GM19397 (cell line): ENCODE measurements around the gene GRK4.
"Not testable (repeated sequence)": the region's sequence is repeated elsewhere in the genome, so short reads cannot be mapped to it uniquely, and the experiment has no call there.

Source experiments
- ATAC-seq: cut with Tn5 transposase; IDR thresholded peaks from one replicate; pipeline ENCODE4 v1.9.1; 2021; ENCODE audit warnings: mild to moderate bottlenecking, moderate library complexity; ENCODE audit not compliant: unreplicated experiment

The GRK4 gene

GRCh38 chr4:2955186-2956044 lies 8.0 kb upstream of the GRK4 start:
- ATAC-seq = not testable (repeated sequence)

DNA sequence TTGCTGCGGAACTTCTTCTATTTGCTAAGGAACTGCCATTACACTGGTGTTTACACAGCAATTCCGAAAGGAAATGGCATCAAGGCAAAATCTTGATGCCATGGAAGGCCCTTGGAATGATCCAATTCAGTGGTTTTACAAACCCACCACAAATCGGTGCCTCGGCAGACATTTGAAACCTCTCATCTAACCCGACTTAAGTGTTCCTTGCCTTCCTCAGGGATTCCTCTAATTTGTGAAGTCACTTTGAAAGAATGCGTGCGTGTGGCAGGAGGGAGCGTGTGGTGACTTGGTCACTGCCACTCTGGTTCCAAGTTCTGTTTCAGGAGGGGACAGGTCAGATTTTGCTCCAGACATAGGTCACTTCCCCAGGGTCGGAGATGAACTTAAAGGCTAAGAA lies 4.9 kb upstream of the GRK4 start:
- ATAC-seq = no peak

DNA sequence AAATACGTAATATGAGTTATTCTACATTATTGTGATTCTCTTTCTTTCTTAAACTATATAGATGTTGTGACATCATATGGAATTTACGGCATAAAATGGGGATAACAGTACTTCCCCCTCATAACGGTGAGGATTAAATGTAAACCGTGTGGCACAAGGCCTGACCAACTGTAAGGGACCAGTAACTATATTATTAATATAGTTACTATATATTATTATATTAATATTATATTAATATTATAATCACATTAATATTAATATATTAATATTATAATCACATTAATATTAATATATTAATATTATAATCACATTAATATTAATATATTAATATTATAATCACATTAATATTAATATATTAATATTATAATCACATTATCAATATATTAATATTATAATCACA lies 2.9 kb upstream of the GRK4 start:
- ATAC-seq = not testable (repeated sequence)

DNA sequence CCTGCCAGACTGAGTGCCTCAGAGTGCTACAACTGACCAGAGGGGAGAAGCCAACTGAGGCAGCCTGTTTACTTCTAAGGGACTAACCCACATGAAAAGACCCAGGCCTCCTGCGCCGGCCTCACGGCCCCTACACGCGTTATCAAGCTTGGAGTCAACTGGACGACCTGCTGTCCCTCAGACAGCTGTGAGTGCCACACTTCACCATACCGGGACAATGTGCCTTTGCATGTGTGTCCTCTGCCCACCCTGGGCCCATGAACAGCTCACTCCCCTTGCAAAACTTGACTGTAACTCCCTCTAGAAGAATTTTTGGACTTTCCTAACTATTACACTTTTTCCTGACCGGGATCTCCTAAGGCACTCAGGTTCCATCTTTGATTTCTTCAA lies 2.0 kb upstream of the GRK4 start:
- ATAC-seq = no peak

- no peak for ATAC-seq
Observed at GRCh38 chr4:2961811-2962441, 1.4 kb upstream of the GRK4 start.

DNA sequence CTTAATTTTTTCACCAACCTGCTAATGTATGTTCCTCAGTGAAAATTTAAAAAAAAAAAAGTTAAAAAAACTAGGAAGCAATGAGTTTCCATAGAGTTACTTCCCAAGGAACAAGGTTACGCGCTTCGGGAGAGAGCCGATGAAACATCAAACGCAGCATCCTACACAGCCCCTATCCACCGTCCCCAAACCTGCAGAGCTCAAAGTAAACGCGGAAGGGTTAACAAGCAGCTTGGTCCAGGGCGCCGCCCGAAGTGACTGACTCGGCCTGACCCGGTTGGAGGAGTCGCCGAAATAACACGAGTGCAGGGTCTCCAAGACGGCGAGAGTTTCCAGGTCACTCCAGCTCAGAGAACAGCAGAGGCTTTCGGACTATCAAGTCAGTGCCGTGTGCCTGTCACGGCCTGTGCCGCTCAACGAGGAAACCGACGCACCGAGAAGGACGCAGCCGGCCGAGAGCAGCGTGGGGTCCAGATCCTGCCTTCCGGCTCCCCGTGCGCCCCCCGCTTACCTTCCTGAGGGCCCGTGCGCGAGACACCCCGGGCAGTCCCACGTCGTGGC lies 677 bp upstream of the GRK4 start:
- ATAC-seq = peak; percentile 33

- ATAC-seq = no peak
Observed at GRCh38 chr4:2963966-2964471, 648 bp downstream of the GRK4 start.

GRCh38 chr4:2964706-2965258 lies 1.4 kb downstream of the GRK4 start:
- no peak for ATAC-seq

DNA sequence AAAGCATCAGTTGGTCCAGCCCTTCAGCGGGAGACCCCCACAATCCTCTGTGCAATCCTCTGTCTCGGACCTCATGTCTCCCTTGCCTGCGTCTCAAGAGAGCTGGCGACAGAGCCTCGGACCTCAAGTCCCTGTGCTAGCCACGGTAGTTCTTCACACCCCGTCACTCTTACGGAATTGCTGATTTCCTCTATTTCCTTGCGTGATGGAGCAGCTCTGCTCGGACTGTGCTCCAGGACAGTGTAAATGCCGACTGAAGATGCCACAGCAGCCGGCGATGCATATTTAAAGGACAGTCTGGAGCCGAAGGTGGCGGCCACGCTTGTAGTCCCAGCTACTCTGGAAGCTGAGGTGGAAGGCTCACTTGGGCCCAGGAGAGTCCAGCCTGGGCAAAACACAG lies 1.9 kb downstream of the GRK4 start:
- no peak for ATAC-seq

DNA sequence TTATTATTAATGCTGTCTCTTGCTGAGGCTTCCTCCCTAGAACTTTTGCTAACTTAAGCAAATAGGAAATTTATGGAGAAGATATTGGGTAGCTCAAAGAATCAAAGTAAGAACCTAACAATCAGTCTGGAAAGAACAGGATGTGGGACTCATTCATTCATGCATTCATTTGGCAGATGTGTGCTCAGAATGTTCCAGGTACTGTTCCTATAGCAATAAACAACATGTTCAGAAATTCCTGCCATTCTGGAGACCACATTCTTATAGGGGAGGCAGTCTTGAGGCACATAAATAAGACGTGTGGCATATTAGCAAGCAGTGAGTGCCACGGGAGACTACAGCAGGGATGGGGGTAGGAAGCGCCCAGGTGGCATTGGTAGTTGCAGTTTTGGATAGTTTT lies 5.0 kb downstream of the GRK4 start:
- ATAC-seq = no peak

DNA sequence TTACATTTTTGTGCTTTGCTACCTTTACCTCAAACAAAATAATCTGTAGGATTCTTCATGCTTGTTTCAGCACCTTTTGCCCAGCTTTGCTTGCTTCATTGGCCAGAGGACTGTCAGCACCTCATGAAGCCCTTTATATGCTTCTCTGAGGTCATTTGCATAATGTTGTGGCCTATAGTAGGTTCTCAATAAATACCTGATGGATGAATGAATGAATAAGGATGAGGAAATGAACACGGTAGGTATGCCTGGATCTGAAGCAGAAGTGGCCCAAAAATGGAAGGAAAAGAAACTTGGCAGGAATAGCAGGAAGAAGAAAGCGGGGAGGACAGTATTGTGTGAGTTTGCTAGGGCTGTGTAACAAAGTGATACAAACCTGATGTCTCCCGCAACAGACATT lies 7.9 kb downstream of the GRK4 start:
- no peak for ATAC-seq

DNA sequence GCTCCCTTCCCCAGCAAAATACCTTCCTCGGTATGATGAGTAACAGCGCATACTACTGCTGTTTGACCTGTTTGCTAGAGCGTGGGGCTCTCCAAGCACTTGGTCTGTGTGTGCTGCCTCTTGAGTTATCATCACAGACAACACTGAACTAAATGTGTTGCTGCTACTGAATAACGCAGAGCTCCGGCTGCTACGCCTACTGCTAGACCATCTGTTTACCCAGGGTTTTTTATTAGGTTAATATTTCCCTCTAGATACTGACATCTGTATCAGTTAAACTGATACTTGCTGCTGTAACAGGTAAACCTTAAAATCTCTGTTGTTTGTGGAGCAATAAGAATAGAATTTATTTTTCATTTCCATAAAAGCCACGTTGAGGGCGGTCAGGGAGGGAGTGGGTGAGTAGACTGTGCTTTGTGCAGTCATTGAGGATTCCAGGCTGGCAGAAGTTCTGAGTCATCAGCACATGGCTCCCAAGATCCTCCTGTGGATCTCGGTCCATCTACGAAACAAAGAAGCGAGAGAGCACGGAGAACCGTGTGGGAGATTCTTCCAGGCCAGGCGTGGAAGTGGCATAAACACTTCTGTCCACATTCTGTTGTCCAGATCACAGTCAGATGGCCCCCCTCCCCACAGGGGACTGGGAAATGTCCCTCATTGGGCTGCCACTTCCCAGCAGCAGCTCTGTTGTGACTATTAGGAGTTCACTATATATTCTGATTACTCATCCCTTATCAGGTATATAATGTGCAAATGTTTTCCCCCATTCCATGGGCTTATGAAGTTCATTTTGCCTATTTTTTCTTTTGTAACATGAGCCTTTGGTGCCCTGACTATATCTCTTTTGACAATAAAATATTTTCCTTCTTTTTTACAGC lies 14.1 kb downstream of the GRK4 start:
- ATAC-seq = no peak

GRCh38 chr4:2981256-2981819 lies 18.0 kb downstream of the GRK4 start:
- no peak for ATAC-seq

DNA sequence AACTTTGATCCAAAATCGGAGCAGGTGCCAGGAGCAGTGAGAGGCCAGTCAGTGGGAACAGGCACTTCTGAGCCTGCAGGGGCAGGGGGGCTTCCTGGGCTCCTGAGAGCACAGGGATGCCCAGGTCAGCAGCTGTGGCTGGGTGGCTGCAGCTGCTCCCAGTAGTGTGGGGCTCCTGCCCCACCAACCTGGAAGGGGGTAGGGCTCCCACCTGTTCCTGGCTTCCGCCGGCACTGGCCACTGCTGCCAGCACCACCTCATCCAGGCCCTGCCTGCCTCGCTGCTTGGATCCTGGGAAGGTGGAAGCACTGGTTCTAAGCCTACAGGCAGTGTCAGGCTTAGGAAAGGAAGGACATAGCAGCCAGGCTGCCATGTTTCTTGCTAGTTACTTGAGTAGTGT lies 18.6 kb downstream of the GRK4 start:
- ATAC-seq = no peak

DNA sequence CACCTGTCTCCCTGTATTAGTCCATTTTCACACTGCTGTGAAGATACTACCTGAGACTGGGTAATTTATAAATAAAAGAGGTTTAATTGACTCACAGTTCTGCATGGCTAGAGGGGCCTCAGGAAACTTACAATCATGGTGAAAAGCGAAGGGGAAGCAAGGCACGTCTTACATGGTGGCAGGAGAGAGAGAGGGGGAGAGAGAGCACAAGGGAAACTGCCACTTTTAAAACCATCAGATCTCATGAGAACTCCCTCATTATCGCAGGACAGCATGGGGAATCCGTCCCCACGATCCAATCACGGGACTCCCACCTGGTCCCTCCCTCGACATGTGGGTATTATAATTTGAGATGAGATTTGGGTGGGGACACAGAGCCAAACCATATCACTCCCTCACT lies 20.3 kb downstream of the GRK4 start:
- not testable (repeated sequence) for ATAC-seq

DNA sequence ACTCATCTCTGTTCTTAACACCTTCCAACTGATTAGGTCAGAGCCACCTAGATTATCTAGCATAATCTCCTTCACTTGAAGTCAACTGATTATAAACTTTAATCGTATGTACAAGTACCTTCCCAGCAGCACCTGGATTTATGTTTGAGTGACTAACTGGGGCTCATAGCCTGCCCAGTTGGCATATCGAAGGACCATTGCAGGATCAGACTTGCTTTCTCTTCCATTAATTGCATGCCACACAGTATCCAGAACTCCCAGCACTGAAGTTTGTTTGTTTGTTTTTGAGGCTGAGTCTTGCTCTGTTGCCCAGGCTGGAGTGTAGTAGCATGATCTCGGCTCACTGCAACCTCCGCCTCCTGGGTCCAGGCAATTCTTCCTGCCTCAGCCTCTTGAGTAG lies 27.9 kb downstream of the GRK4 start:
- no peak for ATAC-seq

DNA sequence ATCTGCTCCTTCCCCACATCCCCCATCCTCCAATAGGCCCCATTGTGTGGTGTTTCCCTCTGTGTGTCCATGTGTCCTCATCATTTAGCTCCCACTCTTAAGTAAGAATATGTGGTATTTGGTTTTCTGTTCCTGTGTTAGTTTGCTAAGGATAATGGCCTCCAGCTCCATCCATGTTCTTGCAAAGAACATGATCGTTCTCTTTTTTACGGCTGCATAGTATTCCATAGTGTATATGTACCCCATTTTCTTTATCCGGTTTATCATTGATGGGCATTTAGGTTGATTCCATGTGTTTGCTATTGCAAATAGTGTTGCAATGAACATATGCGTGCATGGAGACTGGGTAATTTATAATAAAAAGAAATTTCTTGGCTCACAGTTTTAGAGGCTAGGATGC lies 31.5 kb downstream of the GRK4 start:
- no peak for ATAC-seq

DNA sequence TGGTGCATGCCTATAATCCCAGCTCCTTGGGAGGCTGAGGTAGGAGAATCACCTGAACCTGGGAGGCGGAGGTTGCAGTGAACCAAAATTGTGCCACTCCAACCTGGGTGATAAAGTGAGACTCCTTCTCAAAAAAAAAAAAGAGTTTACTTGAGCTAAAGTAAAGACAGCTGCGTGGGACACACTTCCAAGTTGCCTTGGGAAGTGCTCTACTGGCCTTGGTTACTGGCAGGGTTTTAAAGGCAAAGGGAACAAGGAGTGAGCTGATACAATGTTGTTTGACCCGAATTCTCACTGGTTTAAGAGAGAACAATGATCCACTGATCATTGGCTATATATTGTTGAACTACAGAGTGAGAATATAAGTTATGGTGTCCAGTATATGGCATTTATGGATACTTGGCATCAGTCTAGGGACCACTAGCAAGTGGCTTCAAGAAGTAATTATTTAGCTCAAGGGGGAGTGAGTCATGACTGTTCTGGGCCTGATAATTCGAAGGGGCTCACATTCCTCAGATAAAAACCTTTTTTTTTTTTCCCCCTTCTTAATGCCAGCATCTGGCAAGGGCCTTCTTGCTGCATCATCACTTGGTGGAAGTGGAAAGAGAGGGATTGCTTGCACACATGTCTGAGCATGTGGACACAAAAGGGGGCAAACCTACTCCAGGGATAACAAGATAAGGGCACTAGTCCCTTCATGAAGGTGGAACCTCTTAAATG lies 32.3 kb downstream of the GRK4 start:
- ATAC-seq = no peak

GRCh38 chr4:2996415-2996814 lies 33.0 kb downstream of the GRK4 start:
- no peak for ATAC-seq

DNA sequence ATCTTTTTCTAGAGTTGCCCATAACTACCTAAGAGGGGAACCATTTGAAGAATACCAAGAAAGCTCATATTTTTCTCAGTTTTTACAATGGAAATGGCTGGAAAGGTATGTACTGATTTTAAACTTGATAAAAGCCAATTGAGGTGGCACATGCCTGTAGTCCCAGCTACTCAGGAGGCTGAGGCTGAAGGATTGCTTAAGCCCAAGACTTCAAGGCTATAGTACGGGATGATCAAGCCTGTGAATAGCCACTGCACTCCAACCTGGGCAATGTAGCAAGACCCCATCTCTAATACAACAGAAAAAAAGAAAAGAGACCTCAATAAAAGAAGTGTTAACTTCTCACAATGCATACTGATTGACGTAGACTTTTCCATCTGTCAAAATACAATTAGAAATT lies 44.4 kb downstream of the GRK4 start:
- ATAC-seq = no peak
